ENCODE measurements around the gene IRAK1. TPM values are rescaled to one million over a fixed set of nuclear protein-coding genes. Genes with fewer than 3 reads are reported as not detected.

The IRAK1 gene
- total RNA-seq, 1 donor from 2014 or later: 150 TPM

DNA sequence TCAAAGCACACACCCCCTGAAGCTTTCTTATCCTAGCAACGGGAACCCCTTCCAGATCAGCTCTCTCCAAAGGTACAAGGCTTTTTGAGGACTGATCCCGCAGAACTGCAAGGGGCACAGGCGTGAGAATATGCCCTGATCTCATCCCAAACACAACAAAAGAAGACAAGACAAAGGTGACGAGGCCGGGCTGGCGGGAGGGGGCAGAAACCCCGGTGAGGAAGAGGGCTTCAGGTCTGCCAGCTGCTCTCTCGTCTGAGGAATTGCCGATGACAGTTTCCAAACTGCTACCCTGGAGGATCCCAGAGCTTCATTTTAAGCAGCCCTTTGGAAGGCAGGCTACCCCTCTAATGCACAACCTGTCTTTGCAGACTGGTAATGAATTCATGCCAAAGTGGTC is 51.4 kb downstream of the IRAK1 start:
- DNase-seq (ENCODE audit: low spot score): no peak
- Mint-ChIP-seq H3K27ac (peak overlapping the region; percentile 88), H3K9me3 (no peaks in the 10 kb centered on the region), H3K27me3 (ENCODE audit: low read depth) (no peaks in the 10 kb centered on the region), H3K4me1 (ENCODE audit: low read depth) (peaks cover 24% of the 10 kb centered on the region), H3K4me3 (ENCODE audit: low read depth) (peak overlapping the region; percentile 100), H3K36me3 (ENCODE audit: low read depth) (peaks cover 46% of the 10 kb centered on the region)
- intact Hi-C loops (cut with micrococcal nuclease): no loop called here

DNA sequence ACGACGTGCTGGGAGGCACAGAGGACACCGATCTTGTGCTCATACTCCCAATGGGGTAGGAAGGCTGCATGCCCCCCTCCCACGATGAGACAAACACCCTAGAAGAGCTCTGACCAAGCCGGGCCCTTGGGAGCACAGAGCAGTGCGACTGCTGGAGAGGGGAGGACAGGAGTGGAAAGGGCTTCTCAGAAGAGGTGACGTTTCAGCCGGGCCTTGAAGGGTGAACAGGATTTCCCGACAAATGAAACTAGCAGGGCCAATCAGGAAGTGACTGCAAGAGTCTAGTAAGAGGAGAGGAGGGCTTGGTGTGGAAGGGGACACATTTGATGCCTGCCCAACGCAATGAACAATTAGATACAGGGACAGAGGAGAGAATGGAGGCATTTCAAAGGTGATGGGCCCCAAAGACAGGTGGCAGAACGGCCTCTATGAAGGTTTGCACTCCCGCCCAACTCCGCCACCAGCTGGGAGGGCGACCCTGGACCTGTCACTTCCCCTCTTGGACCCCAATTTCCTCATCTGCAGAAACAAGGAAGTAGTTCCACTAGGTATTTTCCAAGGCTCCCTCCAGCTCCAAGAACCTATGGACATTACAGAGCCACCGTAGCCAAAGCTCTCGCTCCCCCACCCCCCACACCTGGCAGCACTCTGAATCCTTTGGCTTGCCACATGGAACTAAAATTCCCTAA is 52.0 kb downstream of the IRAK1 start:
- no peaks in the 10 kb centered on the region for H3K27me3 Mint-ChIP-seq (ENCODE audit: low read depth)
- peak overlapping the region; percentile 100 for H3K4me3 Mint-ChIP-seq (ENCODE audit: low read depth)
- peaks cover 24% of the 10 kb centered on the region for H3K4me1 Mint-ChIP-seq (ENCODE audit: low read depth)
- no peak for DNase-seq (ENCODE audit: low spot score)
- intact Hi-C loops (cut with micrococcal nuclease): no loop called here
- H3K27ac Mint-ChIP-seq: peak overlapping the region; percentile 88
- H3K36me3 Mint-ChIP-seq (ENCODE audit: low read depth): peaks cover 52% of the 10 kb centered on the region
- no peaks in the 10 kb centered on the region for H3K9me3 Mint-ChIP-seq

DNA sequence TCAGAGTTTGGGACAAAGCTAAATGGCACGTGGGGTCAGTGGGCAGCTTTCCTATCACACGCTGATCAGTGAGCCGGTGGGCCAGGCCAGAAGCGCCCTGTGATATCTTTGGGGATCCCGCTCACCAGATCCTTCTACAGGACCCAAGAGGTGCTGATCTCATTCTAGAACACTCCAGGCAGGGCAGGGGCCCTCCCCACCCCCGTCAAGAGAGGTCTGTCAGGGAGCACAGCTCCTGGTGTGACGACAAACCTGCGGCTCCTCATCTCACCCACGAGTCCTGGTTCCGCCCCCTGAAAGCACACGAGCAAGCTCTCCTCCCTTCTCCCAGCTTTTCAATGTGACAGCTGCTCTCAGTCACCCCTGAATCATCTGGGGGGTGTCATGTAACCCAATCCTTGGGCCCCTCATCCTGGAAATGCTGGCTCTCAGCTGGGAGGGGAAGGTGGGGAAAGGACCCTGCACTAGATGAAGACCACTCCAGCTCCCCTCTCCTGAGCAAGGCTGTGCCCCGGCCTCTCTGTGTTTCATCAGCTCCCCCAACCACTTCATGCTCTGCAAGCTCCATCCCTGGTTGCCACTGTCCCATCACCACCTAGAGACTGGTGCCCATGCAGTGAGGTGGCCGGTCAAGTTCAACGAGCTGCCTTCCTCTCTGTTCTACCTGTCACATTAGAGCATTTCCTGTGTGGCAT is 52.7 kb downstream of the IRAK1 start:
- peak overlapping the region; percentile 88 for H3K27ac Mint-ChIP-seq
- peaks cover 55% of the 10 kb centered on the region for H3K36me3 Mint-ChIP-seq (ENCODE audit: low read depth)
- DNase-seq (ENCODE audit: low spot score): no peak
- H3K4me3 Mint-ChIP-seq (ENCODE audit: low read depth): peak overlapping the region; percentile 100
- no peaks in the 10 kb centered on the region for H3K27me3 Mint-ChIP-seq (ENCODE audit: low read depth)
- H3K9me3 Mint-ChIP-seq: no peaks in the 10 kb centered on the region
- intact Hi-C loops (cut with micrococcal nuclease): no loop called here
- H3K4me1 Mint-ChIP-seq (ENCODE audit: low read depth): peaks cover 24% of the 10 kb centered on the region

DNA sequence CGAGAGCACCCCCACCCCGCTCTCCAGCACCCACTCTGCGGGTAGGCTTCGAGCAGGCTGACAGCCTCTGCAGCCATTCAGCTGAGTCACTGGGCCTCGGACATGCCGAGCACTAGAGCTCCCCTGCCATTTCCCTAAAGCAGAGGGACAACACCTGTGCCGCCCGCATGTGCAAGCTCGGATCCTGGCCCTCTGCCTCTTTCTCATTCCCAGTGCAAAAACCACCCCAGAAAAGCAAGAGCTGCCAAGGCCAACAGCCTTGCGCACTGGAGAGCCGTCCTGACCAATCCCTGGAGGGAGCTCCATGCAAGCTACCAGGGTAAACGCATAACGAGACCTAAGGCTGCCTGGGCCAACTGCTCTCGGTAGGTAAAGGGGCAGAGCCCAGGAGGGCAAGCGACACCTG is 53.4 kb downstream of the IRAK1 start:
- Mint-ChIP-seq H3K27me3 (ENCODE audit: low read depth) (no peaks in the 10 kb centered on the region), H3K27ac (peak overlapping the region; percentile 62), H3K4me3 (ENCODE audit: low read depth) (peak overlapping the region; percentile 100), H3K9me3 (no peaks in the 10 kb centered on the region), H3K36me3 (ENCODE audit: low read depth) (peaks cover 55% of the 10 kb centered on the region), H3K4me1 (ENCODE audit: low read depth) (peaks cover 24% of the 10 kb centered on the region)
- intact Hi-C loops (cut with micrococcal nuclease): no loop called here
- no peak for DNase-seq (ENCODE audit: low spot score)

DNA sequence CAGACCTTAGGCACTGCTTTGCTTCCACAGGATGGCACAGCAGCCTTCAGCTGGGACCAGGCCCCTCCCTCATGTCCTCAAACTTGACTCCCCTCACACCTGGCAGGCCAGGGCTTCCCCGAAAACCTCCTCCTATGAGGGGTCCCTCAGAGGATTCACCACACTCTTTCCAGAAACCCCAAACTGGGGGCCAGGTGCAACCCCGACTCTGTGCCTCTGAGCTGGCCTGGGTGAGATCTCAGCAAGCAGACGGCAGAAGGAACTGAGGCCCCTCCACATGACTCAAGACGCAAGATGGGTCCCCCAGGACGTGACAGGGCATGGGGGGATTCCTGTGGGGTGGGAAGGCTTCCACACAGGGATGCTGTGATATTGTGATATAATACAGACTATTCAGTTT is 54.3 kb downstream of the IRAK1 start:
- no peaks in the 10 kb centered on the region for H3K27me3 Mint-ChIP-seq (ENCODE audit: low read depth)
- H3K36me3 Mint-ChIP-seq (ENCODE audit: low read depth): peaks cover 59% of the 10 kb centered on the region
- intact Hi-C loops (cut with micrococcal nuclease): no loop called here
- H3K4me1 Mint-ChIP-seq (ENCODE audit: low read depth): peaks cover 24% of the 10 kb centered on the region
- H3K27ac Mint-ChIP-seq: no peak overlapping the region
- H3K9me3 Mint-ChIP-seq: no peaks in the 10 kb centered on the region
- H3K4me3 Mint-ChIP-seq (ENCODE audit: low read depth): no peak overlapping the region
- DNase-seq (ENCODE audit: low spot score): no peak

DNA sequence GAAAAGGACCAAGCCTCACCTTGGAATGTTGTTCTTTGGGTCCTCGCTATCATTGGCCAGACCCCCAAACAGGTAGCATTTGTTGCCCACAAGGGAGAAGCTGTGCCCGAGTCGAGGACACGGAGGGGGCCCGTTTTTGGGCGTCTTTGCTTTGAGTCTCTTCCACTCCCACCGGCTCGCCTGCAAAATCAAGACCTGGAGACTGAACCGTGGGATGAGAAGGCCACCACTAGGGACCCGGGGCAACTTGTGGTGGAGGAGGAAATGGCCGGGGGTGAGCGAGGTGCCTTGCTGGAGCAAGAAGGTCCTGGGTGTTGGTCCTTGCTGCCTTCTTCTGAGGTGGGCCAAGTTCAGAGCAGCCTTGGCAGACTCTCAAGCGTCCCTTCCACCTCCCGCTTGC is 55.6 kb downstream of the IRAK1 start:
- Mint-ChIP-seq H3K27ac (no peak overlapping the region), H3K4me3 (ENCODE audit: low read depth) (no peak overlapping the region), H3K4me1 (ENCODE audit: low read depth) (peaks cover 21% of the 10 kb centered on the region), H3K9me3 (no peaks in the 10 kb centered on the region), H3K36me3 (ENCODE audit: low read depth) (peaks cover 59% of the 10 kb centered on the region), H3K27me3 (ENCODE audit: low read depth) (no peaks in the 10 kb centered on the region)
- intact Hi-C loops (cut with micrococcal nuclease): no loop called here
- DNase-seq (ENCODE audit: low spot score): no peak

DNA sequence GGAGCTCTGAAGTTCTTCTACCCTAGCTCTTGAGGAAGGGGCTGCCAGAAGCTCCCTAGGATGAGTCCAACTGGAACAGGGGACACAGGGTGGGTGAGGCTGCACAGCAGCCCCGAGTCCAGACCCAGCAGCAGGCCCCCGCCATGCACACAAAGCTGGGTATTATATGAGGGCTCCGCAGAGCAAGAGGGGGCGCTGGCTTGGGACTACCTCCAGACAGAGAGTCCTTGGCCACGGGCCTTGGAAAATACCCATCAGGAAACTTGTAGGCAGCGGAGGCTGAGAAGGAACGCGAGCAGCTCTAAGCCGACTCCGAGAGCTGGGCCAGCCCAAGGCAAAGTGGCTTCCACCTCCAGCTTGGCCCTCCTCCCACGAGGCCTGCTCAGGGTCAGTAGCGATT is 56.2 kb downstream of the IRAK1 start:
- H3K4me1 Mint-ChIP-seq (ENCODE audit: low read depth): peaks cover 21% of the 10 kb centered on the region
- H3K27me3 Mint-ChIP-seq (ENCODE audit: low read depth): no peaks in the 10 kb centered on the region
- H3K9me3 Mint-ChIP-seq: no peaks in the 10 kb centered on the region
- no peak overlapping the region for H3K27ac Mint-ChIP-seq
- H3K36me3 Mint-ChIP-seq (ENCODE audit: low read depth): peaks cover 54% of the 10 kb centered on the region
- no peak overlapping the region for H3K4me3 Mint-ChIP-seq (ENCODE audit: low read depth)
- no peak for DNase-seq (ENCODE audit: low spot score)
- intact Hi-C loops (cut with micrococcal nuclease): no loop called here

DNA sequence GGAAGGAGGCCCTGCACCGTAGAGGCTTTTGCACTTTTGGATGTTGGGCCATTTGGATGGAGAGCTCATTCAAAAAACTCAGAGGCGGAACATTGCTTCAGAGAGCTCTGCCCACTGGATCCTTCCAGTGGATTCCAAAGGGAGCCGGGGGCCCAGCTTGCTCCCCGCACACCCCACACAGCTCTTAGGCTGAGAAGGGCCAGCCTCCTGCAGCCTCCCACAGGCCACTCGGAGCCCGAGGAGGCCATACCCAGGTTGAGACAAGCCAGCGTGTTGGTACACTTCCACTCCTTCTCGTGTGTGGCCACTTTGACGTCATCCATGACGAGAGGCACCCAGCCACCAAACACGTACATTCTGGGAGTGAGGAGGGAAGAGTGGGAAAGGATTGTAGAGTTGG is 58.4 kb downstream of the IRAK1 start:
- intact Hi-C loops (cut with micrococcal nuclease): no loop called here

DNA sequence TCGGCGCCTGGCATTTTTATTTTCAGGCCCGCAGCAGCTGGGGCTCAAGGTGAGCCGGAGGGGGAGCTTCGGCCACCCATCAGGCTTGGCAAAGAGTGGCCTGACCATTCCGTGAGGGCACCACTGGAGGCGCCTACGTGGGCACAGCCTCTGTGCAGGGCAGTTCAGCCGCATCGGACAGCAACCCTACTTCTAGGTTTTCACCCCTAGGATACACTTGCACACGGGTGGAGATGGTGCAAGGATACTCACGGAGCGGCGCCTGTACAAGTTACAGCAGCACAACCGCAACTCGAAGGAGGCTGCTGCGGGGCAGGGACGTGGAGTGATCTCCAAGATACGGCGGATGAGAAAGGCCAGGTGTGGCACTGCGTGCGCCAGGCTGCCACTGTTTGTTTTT is 58.9 kb downstream of the IRAK1 start:
- Mint-ChIP-seq H3K27ac (no peak overlapping the region), H3K36me3 (ENCODE audit: low read depth) (peaks cover 47% of the 10 kb centered on the region), H3K4me3 (ENCODE audit: low read depth) (no peak overlapping the region), H3K27me3 (ENCODE audit: low read depth) (no peaks in the 10 kb centered on the region), H3K4me1 (ENCODE audit: low read depth) (no peaks in the 10 kb centered on the region), H3K9me3 (no peaks in the 10 kb centered on the region)
- DNase-seq (ENCODE audit: low spot score): no peak
- intact Hi-C loops (cut with micrococcal nuclease): no loop called here

More for the DNA sequence above, 58.4 kb downstream of the IRAK1 start:
- Mint-ChIP-seq H3K9me3 (no peaks in the 10 kb centered on the region), H3K4me3 (ENCODE audit: low read depth) (no peak overlapping the region), H3K36me3 (ENCODE audit: low read depth) (peaks cover 44% of the 10 kb centered on the region), H3K4me1 (ENCODE audit: low read depth) (peaks cover 4% of the 10 kb centered on the region), H3K27me3 (ENCODE audit: low read depth) (no peaks in the 10 kb centered on the region), H3K27ac (no peak overlapping the region)
- DNase-seq (ENCODE audit: low spot score): no peak

Other genes starting within 250 kb of the IRAK1 start
- not detected in 2 replicates for gene SRPK3, start 238.9 kb downstream of the IRAK1 start, total RNA-seq
- 70.8 and 72.4 TPM in 2 replicates for gene IDH3G, start 225.5 kb downstream of the IRAK1 start, total RNA-seq
- 282 and 303 TPM in 2 replicates for gene SSR4, start 225.2 kb downstream of the IRAK1 start, total RNA-seq
- 0.23 and 0.91 TPM in 2 replicates for gene PDZD4, start 189.4 kb downstream of the IRAK1 start, total RNA-seq
- 0.83 and 0.98 TPM in 2 replicates for gene L1CAM, start 133.7 kb downstream of the IRAK1 start, total RNA-seq
- gene AVPR2, start 115.2 kb downstream of the IRAK1 start, total RNA-seq: not detected in 2 replicates
- gene ARHGAP4, start 93.6 kb downstream of the IRAK1 start, total RNA-seq: 128 and 135 TPM in 2 replicates
- gene NAA10, start 84.9 kb downstream of the IRAK1 start, total RNA-seq: 127 and 128 TPM in 2 replicates
- 11.4 and 12.4 TPM in 2 replicates for gene RENBP, start 75.3 kb downstream of the IRAK1 start, total RNA-seq
- 107 and 108 TPM in 2 replicates for gene HCFC1, start 48.1 kb downstream of the IRAK1 start, total RNA-seq
- gene TMEM187, start 47.1 kb downstream of the IRAK1 start, total RNA-seq: 2.1 and 2.7 TPM in 2 replicates
- gene MECP2, start 77.8 kb upstream of the IRAK1 start, total RNA-seq: 58.2 and 58.4 TPM in 2 replicates
- not detected in 2 replicates for gene OPN1LW, start 124.3 kb upstream of the IRAK1 start, total RNA-seq
- gene OPN1MW, start 162.7 kb upstream of the IRAK1 start, total RNA-seq: not detected in 2 replicates
- gene OPN1MW2, start 199.9 kb upstream of the IRAK1 start, total RNA-seq: not detected in 2 replicates
- not detected in 2 replicates for gene OPN1MW3, start 237.7 kb upstream of the IRAK1 start, total RNA-seq

All from activated T-helper 2 cell treated with anti-CD3 and anti-CD28 coated beads, Interferon-gamma antibody, Interleukin-2, Interleukin-4, amounts not matched to agents 10 μg/mL and 5 μg/mL and 100 μg/mL, durations not matched to agents 14 hours and 24 hours and 36 hours (primary cell).